GM21619 (cell line): ENCODE results near the gene DPH7.
"Not testable (repeated sequence)": the region's sequence is repeated elsewhere in the genome, so short reads cannot be mapped to it uniquely, and the experiment has no call there.

Experiments used
- ATAC-seq: cut with Tn5 transposase; IDR thresholded peaks from one replicate; pipeline ENCODE4 v1.9.1; 2021; ENCODE audit not compliant: unreplicated experiment

Gene DPH7

DNA sequence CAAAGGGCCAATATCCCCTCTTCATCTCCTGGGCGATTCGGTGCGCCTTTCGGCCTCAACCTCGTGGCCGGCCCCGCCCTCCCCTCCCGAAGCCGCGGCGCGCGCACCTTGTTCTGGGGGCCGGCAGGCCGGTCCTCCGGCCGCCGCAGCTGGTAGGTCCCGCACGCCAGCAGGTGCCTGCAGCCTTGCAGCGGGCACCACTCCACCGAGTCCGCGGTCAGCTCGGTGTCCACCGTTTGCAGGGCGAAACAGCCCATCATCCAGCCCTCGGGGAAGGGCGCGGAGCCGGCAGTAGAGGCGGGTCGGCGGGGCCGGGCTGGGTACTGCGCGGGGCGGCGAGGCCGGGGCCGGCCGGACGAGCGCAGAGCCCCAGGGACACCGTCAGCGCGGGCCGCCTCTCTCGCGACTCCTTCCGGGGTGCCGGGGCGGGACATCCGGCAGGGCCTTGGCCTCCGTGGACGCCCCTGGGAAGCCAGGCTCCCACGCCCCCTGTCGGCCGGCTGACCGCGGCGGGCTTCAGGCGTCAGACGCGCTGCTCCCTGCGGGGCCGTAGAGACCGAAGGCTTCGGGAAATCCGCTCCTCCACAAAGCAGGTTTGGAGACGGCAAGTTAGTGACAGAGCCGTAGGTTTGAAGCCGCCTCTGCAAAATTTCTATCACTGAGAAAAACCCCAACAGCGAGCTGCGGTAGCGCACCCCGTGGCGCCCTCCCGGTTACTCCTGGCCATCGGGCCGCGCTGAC, at the start of gene DPH7:
Gene DPH7, minus strand, starts transcription at position 408 of the 741 bp plus-strand sequence. Its CDS starts 148 bp downstream, at position 260.
- peak; percentile 86 for ATAC-seq

DNA sequence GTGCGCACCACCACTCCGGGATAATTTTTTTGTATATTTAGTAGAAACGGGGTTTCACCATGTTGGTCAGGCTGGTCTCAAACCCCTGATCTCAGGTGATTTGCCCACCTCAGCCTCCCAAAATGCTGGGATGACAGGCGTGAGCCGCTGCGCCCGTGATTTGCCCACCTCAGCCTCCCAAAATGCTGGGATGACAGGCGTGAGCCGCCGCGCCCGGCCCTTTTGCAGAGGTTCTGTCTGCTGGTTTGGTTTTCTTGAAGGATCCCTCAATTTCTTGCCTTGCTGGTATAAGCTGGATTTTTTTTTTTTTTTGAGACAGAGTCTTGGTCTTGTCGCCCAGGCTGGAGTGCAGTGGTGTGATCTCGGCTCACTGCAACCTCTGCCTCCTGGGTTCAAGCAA, 48.7 kb upstream of the DPH7 start:
- ATAC-seq: not testable (repeated sequence)

DNA sequence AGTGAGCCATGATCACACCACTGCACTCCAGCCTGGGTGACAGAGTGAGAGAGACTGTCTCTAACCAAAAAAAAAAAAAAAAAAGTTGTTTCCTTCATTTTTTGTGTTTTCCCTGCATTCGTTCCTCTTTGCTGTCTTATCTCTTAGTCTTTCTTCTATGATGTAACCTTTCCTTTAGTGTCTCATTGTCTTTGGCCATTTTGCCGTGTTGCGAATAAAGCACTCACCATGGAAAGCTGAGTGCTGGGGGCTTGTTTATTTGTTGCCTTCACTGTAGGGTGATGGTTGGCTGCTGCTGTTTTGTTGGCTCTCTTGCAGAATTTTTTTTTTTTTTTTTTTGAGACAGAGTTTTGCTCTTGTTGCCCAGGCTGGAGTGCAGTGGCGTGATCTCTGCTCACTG, 47.7 kb upstream of the DPH7 start:
- no peak for ATAC-seq

DNA sequence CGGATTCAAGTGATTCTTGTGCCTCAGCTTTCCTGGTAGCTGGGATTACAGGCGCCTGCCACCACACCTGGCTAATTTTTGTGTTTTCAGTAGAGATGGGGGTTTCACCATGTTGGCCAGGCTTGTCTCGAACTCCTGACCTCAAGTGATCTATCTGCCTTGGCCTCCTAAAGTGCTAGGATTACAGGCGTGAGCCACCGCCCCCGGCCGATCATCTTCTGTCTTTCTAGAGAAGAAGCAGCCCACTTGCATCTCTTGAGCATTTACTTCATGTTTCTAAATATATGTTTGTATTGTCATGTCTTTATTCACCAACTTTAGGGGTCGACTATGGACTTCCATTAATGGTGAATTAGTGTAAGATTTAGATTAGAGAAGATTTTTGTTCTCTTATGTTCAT, 43.5 kb upstream of the DPH7 start:
- ATAC-seq: not testable (repeated sequence)

DNA sequence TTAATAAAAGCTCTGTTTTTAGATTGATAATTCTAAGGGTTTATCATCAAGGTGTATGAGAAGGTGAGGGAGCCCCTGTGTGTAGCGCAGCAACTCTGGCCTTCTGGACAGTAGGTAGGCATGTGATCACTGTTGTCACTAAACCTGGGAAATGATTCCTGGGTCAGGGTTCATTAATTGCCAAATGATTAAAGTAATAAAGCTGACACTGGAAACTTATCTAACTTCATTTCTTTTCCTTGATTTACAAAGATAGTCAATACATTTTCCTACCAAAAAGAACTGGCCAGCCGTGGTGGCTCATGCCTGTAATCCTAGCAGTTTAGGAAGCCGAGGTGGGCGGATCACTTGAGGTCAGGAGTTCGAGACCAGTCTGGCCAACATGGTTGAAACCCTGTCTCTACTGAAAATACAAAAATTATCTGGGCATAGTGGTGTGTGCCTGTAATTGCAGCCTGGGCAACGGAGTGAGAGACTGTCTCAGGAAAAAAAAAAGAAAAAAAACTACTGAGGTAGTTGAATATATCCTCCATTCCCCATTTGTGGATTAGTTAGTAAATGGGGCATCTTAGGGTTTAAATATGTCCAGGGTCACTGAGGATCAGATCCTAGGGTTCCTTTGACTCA, 42.5 kb upstream of the DPH7 start:
- ATAC-seq: no peak

DNA sequence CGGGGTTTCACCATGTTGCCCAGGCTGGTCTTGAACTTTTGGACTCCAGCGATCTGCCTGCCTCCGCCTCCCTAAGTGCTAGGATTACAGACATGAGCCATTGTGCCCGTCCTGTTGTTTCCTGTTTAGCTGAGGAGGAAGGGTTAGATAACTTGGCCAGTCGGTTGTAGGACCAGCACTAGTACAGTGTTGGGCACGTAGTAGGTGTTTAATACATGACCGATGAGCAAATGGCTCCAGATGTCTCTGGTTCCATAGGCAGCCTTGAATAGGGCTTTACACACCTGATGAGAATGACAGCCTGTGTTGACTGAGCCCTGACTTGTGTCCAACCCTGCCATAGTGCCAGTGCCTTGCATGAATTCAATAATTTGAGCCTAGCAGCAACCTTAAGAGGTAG, 41.9 kb upstream of the DPH7 start:
- ATAC-seq: no peak

DNA sequence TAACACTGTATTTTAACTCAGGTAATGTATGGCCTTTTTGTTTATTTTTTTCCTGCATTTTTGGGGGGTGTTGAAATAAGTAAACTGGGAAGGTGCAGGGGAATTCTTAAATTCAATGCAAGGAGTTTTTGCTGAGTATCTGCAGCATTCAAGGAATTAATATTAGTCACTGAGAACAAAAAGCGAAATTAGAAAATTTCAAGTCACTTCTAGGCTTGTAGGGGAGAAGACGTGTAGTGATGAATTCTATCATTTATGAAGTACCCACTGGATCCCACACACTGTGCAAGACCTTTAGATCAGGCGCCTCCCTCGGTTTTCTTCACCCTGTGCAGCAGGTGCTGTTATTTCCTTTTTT, 41.3 kb upstream of the DPH7 start:
- ATAC-seq: no peak

DNA sequence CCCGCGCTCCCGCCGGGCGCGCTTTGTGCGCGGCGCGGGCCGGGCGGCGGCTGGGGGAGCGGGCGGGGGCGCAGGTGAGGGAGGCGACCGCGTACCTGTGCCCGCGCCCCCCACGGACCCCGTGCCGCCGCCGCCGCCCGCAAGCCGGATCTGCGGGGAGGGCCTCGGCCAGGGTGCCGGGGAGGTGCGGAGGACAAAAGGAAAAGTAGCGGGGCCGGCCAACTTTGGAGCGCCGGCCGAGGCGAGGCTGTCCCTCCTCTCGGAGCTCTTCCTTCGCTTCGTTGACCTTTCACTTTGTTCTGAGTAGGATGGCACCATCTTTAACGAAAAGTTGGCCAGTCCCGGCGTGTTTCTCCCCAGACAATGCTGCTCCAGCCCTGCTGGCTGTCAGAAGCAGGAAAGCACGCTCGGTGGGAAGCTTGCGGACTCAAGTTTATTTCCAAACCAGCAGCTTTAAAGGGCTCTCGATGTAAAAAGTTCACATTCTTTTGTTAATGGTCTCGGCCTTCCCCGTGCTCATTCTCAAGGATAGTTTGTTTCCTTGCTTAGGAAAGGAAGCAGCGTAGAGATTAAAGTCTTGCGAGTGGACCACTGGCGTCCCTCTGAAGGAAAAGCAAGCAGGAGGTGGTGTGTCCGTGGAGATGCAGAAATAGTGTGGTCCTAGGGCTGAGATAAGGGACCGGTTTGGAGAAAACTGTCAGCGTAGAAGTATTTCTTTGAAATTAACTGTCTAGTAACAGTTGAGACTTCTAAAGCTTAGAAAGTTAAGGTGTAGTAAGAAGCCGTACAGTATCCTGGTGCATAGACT, 40.7 kb upstream of the DPH7 start:
- no peak for ATAC-seq

DNA sequence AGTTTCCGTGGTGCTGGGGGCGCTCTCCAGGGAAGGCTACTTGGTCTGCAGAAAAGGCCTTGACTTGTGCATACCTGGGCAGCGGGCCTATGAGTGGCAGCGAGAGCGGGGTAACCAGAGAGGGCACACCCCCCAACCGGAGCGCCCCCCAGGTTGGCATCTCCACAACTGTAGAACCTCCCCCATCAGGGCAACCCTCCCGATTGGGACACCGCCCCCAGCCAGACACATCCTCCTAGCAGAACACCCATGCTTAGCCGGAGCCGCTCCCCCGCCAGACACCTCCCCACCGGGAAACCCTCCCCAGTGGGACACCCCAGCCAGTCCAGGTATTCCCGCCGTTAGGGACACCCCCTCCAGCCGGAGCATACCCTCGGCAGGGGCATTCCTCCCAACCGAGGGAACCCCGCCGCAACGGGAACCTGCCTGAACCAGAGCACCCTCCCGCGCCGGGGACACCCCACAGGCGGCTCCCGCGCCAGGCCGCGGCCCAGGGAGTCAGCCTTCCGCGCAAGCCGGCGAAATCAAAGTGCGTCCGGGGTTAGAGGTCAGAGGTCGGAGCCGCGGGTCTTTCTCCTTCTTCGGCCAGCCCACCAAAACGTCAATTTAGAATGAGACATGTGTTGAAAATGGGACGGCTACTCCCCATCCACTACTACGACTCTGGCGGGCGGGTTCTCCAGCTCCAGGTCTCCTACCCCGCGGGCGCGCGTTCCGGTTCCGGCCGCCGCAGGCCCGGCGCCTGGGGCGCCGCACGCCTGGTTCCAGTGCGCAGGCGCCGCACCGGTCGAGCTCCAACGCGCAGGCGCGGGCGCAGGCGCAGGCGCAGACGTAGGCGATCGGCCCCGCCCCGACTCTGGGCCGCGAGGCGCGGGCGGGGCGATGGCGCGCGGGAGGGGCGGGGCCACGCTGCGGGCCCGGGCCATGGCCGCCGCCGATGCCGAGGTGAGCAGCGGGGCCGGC, 39.7 kb upstream of the DPH7 start, which contains the start of gene EHMT1:
Gene EHMT1, plus strand, starts transcription at position 901 of the 963 bp plus-strand sequence. Its CDS starts 24 bp downstream, at position 925.
- peak; percentile 57 for ATAC-seq

DNA sequence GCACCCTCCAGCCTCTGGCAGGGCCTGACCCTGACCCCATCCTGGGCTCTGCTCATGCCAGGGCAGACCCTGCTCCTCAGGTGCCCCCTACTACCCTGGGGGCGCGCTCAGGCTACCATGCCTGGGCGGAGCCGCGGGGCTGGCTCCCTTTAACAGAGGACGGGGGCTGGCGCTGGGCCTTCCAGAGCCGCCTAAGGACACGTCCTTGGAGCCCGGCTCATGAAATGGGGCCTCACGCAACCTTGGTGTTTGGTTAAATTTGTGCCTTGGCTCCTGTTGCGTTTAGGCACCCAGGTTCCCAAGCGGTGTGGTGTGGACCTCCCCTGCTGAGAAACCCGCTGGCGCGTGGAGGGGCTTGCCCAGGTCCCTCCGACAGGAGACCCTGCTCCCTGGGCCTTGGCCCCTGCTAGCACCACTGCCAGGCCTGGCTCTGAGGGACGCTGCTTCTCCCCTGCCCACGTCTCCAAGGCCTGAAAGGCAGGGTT, 36.7 kb upstream of the DPH7 start:
- ATAC-seq: no peak

DNA sequence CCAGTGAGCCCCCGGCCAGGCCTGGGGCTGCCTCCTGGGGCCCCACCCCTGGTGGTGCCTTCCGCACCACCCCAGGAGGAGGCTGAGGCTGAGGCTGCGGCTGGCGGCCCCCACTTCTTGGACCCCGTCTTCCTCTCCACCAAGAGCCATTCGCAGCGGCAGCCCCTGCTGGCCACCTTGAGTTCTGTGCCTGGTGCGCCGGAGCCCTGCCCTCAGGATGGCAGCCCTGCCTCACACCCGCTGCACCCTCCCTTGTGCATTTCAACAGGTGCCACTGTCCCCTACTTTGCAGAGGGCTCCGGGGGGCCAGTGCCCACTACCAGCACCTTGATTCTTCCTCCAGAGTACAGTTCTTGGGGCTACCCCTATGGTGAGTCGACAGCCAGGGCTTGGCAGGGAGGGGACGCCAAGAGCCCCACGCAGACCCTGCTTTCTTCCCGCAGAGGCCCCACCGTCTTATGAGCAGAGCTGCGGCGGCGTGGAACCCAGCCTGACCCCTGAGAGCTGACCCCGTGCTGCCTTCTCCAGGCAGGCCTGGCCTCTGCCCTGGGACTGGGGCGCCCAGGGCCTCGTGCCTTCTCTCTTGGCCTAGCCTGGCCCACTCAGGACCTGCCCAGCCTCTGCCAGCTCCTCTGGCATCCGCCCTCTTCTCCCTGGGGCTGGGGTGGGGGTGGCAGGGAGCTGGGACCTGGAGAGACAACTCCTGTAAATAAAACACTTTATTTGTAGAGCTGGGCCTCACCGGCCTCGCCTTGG, 36.1 kb upstream of the DPH7 start:
- ATAC-seq: no peak

DNA sequence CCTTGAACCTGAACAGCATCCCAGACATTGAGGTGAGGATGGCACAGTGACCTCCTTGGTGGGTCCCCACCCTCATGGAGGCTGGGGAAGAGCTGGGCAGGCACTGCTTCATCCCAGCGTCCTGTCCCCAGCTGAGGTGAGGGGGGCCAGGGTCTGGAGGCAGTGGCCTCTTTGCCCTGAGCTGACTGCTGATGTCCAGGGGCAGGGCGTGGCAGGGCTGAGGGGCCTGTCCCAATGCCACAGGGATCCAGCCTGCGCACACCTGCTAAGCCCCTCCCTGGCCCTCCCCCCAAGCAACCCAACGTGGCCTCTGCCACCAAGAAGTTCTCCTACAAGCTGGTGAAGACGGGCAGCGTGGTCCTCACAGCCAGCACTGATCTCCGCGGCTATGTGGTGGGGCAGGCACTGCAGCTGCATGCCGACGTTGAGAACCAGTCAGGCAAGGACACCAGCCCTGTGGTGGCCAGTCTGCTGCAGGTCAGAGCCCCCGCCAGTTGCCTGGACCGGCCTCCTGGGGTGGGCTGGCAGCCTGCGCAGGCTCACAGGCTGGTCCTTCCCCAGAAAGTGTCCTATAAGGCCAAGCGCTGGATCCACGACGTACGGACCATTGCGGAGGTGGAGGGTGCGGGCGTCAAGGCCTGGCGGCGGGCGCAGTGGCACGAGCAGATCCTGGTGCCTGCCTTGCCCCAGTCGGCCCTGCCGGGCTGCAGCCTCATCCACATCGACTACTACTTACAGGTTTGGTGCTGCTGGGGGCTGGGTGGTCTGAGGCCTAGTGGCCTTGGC, 35.2 kb upstream of the DPH7 start:
- no peak for ATAC-seq

DNA sequence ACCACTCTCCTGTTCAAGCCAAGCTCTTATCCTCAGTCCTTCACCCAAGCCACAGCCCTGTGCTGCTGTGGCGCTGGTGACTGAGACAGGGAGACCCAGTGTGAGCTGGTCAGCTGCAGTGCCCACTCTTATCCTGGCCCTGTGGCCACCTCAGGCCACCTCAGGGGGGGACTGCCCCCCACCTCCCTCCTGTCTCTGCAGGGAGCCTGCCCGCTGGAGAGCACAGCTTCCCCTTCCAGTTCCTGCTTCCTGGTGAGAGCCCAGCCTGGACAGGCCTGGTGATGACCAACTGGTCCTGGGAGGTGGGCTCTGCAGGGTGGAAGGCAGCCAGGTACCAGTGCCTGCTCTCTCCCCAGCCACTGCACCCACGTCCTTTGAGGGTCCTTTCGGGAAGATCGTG, 34.5 kb upstream of the DPH7 start:
- no peak for ATAC-seq

DNA sequence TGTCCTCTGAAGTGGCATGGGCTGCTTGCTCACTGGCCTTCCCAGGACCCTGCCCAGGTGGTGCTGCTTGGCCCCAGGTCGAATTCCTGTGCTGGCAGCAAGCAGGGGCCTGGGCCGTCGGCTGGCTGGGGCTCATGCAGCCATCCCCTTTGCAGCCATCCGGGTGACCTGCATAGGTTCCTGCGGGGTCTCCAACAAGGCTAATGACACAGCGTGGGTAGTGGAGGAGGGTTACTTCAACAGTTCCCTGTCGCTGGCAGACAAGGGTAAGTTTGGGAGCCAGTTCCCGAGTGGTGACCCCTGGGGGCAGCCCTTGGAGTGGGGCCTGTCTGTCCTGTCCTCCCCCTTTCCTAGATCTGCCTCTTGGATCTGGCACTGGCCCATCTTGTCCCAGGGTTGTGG, 34.0 kb upstream of the DPH7 start:
- ATAC-seq: no peak

DNA sequence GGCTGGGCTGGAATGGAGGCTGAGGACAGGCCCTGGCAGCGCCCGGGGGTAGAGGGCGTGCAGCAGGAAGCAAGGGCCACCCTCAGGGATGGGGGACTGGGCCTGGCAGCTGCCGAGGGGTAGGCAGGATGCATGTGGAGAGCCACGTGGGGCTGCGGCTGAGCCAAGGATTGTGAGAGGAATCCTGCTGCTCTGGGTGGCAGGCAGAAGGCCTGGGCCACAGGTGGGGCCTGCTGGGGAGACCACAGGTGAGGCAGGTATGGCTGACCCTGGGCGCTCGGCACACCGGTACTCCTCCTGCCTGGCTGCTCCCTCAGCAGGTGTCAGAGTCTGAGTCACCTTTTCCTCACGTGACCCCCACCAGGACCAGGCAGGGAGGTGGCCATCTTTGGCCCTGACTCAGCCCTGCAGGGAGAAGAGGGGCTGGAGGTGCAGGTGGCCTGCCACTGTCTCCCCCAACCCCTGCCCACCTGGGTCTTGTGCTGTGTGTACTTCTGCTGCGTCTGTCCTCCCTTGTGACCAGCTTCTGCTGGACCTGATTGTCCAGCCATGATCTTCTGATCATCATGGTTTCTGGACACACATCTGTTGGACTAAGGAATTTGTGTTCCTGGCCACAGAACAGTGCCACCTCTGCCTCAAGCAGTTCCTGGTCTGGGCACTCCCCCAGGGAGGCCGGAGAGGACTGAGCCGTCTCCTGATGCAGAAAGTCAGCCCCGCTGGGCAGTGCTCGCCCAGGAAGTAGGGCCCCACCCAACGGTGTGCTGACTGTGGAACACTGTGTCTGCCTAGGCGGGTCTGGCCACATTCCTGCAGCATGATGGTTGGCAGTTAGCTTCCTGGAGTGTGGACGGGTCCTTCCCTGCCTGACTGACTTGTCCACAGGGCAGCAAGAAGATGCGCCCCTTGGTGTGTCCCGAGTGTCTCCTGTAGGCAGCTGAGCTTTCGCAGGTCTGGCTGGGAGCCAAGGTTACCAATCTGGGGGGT, 33.2 kb upstream of the DPH7 start:
- no peak for ATAC-seq

DNA sequence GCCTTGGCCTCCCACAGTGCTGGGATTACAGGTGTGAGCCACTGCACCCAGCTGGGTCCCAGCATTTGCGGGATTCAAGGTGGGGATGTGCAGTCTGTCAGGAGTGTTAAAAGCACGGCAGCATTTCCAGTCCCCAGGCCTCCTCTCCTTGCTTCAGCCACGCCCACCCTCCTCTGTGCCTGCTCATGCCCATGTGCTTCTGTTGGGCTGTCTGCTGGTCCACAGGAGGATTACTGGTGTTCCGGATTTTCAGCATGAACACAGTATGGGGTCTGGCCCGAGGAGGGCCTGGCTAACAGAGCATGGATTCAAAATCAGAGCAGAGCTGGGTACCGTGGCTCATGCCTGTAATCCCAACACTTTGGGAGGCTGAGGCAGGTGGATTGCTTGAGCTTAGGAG, 32.2 kb upstream of the DPH7 start:
- no peak for ATAC-seq

DNA sequence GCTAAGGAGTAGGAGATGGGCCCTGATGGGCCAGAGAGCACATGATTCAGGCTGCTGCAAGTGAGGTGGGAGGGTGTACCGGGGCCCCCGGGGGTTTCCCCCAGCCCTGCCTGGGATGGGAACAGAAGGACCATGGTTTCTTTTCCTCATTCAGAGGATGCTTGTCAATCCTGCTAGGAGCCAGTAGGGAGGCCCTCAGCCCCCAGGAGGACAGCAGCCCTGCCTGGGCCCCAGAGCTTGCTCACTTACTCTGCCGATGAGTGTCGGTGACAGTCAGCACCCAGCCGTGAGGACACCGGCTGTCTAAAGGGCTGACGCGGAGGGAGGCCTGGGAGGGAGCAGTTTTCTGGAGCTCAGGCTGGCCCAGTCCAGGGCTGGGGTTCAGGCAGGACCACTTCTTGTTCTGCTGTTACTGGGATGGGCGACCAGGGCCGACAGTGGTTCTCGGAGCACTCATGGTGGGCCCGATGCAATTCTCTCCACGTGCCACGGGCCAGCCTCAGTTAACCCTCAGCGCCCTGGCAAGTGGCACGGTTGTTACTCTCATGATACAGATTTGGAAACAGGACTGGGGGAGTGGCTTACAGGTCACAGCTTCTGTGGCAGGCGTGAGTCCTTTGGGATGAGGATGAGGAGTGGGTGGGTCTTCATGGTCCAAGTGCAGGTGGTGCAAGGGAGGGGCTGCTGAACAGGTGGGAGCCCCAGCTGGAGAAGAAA, 28.6 kb upstream of the DPH7 start:
- ATAC-seq: no peak
